ENCODE measurements around the gene DNLZ. TPM values are rescaled to one million over a fixed set of nuclear protein-coding genes. Genes with fewer than 3 reads are reported as not detected.

The DNLZ gene
- total RNA-seq, 1 donor from 2014 or later, result 31.0 TPM

DNA sequence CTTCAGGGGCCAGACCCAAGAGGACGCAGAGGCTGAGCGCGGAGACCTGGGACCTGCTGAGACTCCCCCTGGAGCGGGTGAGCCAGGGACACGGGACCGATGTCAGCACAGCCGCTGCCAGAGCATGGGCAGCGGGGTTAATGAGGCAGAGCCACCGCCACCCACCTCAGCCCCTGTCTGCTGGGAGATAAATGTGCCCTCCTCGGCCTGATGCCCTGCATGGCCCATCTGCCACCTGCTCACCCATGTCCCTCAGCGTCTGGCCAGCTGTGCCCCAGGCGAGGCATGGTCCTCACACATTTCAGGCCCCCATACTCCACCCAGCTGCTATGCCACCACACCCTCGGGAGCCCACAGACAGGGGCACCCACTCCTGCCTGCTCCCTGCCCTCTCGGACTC is 14.9 kb downstream of the DNLZ start:
- intact Hi-C loops (cut with micrococcal nuclease), result no loop called here
- Mint-ChIP-seq H3K9me3 (no peaks in the 10 kb centered on the region), H3K27ac (no peak overlapping the region), H3K4me3 (ENCODE audit: low read depth) (no peak overlapping the region), H3K27me3 (ENCODE audit: low read depth) (no peaks in the 10 kb centered on the region), H3K4me1 (ENCODE audit: low read depth) (no peaks in the 10 kb centered on the region), H3K36me3 (ENCODE audit: low read depth) (no peaks in the 10 kb centered on the region)
- no peak for DNase-seq (ENCODE audit: low spot score)

- H3K4me1 Mint-ChIP-seq (ENCODE audit: low read depth), result no peaks in the 10 kb centered on the region
- H3K4me3 Mint-ChIP-seq (ENCODE audit: low read depth), result no peak overlapping the region
- DNase-seq (ENCODE audit: low spot score), result no peak
- no peaks in the 10 kb centered on the region for H3K27me3 Mint-ChIP-seq (ENCODE audit: low read depth)
- intact Hi-C loops (cut with micrococcal nuclease), result no loop called here
- H3K36me3 Mint-ChIP-seq (ENCODE audit: low read depth), result no peaks in the 10 kb centered on the region
- H3K27ac Mint-ChIP-seq, result no peak overlapping the region
- no peaks in the 10 kb centered on the region for H3K9me3 Mint-ChIP-seq
Observed at GRCh38 chr9:136347472-136348256, 15.9 kb downstream of the DNLZ start.

DNA sequence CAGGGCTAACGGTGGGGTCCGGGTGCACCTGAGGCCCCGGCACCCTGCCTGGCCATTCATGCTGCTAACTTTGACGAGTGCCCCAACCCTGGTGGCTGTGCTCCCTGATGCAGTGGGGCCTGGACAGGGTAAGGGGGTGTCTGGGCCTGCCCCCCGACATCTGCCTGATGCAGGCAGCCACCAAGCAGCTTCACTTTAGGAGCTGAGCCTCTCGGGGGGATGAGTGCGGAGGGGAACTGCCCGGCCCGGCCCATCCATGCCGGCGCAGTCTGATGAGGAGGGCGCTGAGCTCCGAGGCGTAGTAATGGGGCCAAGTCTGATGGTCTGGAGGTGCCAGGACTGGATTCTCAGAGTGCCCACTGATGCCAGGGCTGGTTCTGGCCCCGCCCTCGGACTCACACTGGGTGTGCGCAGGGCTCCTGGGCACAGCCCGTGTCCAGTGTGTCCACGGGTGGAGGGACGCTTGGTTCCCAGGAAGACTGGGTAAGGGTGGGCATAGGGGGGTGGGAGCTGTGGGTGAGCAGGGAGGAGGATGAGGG is 16.5 kb downstream of the DNLZ start:
- Mint-ChIP-seq H3K27ac (no peak overlapping the region), H3K4me3 (ENCODE audit: low read depth) (no peak overlapping the region), H3K27me3 (ENCODE audit: low read depth) (no peaks in the 10 kb centered on the region), H3K4me1 (ENCODE audit: low read depth) (no peaks in the 10 kb centered on the region), H3K36me3 (ENCODE audit: low read depth) (no peaks in the 10 kb centered on the region), H3K9me3 (no peaks in the 10 kb centered on the region)
- DNase-seq (ENCODE audit: low spot score), result no peak
- intact Hi-C loops (cut with micrococcal nuclease), result no loop called here

DNA sequence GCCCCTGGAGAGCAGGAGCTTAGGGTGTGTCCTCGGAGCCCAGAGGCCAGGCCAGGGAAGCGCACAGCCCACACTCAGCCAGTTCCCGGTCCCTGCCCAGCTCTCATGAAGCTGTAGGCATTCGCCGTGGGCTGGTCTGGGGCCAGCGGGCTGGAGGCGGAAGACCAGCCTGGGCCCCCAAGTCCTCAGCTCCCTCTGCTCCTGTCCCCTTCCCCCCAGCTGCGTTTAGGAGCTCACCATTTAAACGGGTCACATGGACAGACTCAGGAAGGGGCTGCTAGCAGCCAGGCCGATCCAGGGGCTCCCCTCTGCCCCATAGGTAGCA is 17.4 kb downstream of the DNLZ start:
- Mint-ChIP-seq H3K27me3 (ENCODE audit: low read depth) (no peaks in the 10 kb centered on the region), H3K4me3 (ENCODE audit: low read depth) (no peak overlapping the region), H3K4me1 (ENCODE audit: low read depth) (no peaks in the 10 kb centered on the region), H3K36me3 (ENCODE audit: low read depth) (no peaks in the 10 kb centered on the region), H3K9me3 (no peaks in the 10 kb centered on the region), H3K27ac (no peak overlapping the region)
- intact Hi-C loops (cut with micrococcal nuclease), result no loop called here
- DNase-seq (ENCODE audit: low spot score), result no peak

DNA sequence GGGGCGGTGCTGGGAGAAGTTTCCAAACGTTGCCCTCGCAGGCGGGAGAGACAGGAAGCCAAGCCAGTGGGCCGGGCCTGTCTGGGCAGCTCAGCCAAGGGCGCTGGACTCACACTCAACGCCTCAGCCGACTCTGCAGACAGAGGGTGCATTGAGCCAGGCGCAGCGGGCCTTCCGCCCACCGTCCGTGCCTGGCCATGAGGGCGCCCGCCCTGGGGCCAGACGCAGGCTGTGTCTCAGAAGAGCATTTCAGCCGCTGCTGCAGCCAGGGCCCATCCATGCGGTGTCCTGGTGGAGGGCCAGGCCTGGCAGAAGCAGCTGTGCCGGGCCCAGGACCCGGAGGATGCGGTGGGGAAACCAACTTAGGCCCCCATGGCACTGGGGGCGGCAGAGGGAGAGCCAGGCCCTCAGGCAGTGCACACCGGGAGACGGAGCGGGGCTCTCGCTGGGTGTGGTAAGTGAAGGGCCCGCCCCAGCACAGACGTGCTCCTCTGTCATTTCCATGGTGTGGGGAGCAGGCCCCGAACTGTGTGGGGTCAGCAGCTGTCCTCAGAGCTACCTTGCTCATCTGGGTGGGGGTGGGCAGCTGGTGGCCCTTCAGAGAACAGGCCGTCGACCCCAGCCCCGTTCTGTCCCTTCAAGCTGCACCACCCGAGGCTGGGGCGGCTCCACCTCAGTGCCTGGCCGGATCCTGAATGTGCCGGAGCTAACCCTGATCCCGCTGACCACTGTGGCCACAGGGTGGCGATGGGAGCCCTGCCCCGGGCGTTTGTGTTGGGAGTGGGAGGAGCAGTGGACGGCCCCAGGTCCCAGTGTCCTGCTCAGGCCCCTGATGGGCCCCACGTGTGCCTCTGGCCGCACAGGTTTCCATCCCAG is 18.0 kb downstream of the DNLZ start:
- Mint-ChIP-seq H3K4me3 (ENCODE audit: low read depth) (no peak overlapping the region), H3K36me3 (ENCODE audit: low read depth) (no peaks in the 10 kb centered on the region)

GRCh38 chr9:136344544-136345280 is 18.8 kb downstream of the DNLZ start:
- H3K27me3 Mint-ChIP-seq (ENCODE audit: low read depth), result no peaks in the 10 kb centered on the region
- no peaks in the 10 kb centered on the region for H3K36me3 Mint-ChIP-seq (ENCODE audit: low read depth)
- H3K9me3 Mint-ChIP-seq, result no peaks in the 10 kb centered on the region
- no peak overlapping the region for H3K27ac Mint-ChIP-seq
- no peak for DNase-seq (ENCODE audit: low spot score)
- H3K4me3 Mint-ChIP-seq (ENCODE audit: low read depth), result no peak overlapping the region
- intact Hi-C loops (cut with micrococcal nuclease), result no loop called here
- H3K4me1 Mint-ChIP-seq (ENCODE audit: low read depth), result no peaks in the 10 kb centered on the region

More for the DNA sequence above, 18.0 kb downstream of the DNLZ start:
- intact Hi-C loops (cut with micrococcal nuclease), result no loop called here
- no peak for DNase-seq (ENCODE audit: low spot score)
- Mint-ChIP-seq H3K4me1 (ENCODE audit: low read depth) (no peaks in the 10 kb centered on the region), H3K27me3 (ENCODE audit: low read depth) (no peaks in the 10 kb centered on the region), H3K9me3 (no peaks in the 10 kb centered on the region), H3K27ac (no peak overlapping the region)

- Mint-ChIP-seq H3K4me1 (ENCODE audit: low read depth) (no peaks in the 10 kb centered on the region), H3K27ac (no peak overlapping the region), H3K4me3 (ENCODE audit: low read depth) (no peak overlapping the region), H3K9me3 (no peaks in the 10 kb centered on the region), H3K36me3 (ENCODE audit: low read depth) (no peaks in the 10 kb centered on the region), H3K27me3 (ENCODE audit: low read depth) (no peaks in the 10 kb centered on the region)
- no peak for DNase-seq (ENCODE audit: low spot score)
- intact Hi-C loops (cut with micrococcal nuclease), result no loop called here
Observed at GRCh38 chr9:136343884-136344269, 19.7 kb downstream of the DNLZ start.

DNA sequence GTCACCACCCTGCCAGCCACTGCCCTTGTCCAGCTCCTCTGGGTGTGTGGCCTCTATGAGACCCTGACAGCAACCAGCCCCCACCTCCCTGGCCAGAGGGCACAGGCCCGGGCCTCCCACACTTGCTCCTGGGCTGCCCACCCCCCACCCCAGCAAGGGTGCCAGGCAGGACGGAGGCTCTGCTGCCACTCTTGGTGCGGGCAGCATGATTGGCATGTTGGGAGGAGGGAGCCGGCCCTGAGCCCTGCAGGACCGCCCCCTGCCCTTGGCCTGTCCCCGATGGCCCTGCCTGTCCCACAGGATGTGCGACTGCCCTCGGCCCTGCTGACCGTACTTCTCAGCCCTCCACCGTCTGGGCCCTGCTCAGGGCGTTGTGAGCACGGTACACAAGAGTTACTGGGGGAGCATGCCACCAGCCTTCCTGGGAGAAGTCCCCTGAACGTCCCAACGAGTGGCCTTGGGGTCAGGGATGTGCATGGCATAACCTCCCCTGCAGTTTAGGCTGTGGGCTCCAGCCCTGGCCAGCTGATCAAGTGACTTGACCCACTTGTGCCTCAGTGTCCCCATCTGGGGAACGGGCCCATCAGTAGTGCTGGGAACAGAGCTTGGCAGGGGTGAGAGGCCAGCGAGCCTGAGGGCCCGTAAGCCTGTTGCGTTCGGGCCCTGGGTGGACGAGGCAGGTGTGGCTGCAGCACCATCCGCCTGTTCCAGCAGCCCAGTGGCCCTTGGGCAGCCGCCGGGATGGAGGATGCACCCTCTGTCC is 20.2 kb downstream of the DNLZ start:
- no peak overlapping the region for H3K27ac Mint-ChIP-seq
- intact Hi-C loops (cut with micrococcal nuclease), result no loop called here
- H3K4me3 Mint-ChIP-seq (ENCODE audit: low read depth), result no peak overlapping the region
- H3K27me3 Mint-ChIP-seq (ENCODE audit: low read depth), result no peaks in the 10 kb centered on the region
- H3K36me3 Mint-ChIP-seq (ENCODE audit: low read depth), result no peaks in the 10 kb centered on the region
- H3K9me3 Mint-ChIP-seq, result no peaks in the 10 kb centered on the region
- no peaks in the 10 kb centered on the region for H3K4me1 Mint-ChIP-seq (ENCODE audit: low read depth)
- no peak for DNase-seq (ENCODE audit: low spot score)

DNA sequence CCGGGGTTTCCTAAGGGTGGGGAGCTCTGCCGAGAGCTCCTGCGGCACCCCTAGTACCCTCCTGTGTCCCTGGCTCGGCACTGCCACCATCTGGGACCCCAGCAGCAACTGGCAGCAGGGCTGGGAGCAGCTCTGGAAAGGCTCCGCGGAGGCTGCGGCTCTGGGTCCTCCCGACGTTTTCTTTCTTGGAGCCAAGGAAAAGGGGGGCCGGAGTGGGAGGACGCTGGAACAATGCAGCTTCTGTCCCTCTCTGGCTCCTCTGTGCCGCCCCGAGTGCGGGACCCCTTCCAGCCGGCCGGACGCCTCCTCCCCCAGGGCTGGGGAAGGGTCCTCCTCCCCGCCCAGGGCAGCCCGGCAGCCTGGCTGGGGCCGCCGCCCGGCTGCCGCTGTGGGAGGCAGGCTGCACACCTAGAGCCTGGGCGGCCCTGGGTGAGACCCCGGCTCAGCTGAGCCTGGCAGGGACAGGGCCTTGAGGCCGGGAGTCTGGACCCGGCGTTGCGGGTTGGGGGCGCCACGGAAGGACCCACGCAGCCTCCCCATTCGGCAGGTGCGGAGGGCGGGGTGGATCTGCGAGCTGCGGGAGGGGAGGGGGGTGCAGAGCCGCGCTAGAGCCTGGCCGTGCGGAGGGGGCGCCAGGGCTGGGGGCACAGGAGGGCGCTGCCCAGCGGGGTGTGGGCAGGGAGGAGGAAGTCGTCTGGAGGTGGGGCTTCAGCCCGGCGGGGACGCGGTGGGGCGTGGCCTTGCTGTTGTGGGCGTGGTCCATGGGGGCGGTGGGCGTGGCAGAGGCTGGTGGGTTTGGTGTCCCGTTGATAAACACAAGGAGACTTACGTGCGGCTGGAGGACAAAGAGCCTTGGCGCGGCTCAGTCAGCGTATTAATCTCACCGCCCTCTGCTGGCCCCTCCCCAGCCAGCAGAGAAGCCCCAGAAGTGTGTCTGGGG is 21.1 kb downstream of the DNLZ start:
- DNase-seq (ENCODE audit: low spot score), result peak; percentile 71
- Mint-ChIP-seq H3K27ac (no peak overlapping the region), H3K9me3 (no peaks in the 10 kb centered on the region), H3K36me3 (ENCODE audit: low read depth) (no peaks in the 10 kb centered on the region), H3K4me3 (ENCODE audit: low read depth) (no peak overlapping the region), H3K27me3 (ENCODE audit: low read depth) (no peaks in the 10 kb centered on the region), H3K4me1 (ENCODE audit: low read depth) (no peaks in the 10 kb centered on the region)
- intact Hi-C loops (cut with micrococcal nuclease), result loop anchor here (1.0 kb wide), 1 partner anchor 21 kb away; the partner anchor contains the start of gene DNLZ

- Mint-ChIP-seq H3K27me3 (ENCODE audit: low read depth) (no peaks in the 10 kb centered on the region), H3K4me1 (ENCODE audit: low read depth) (no peaks in the 10 kb centered on the region), H3K9me3 (no peaks in the 10 kb centered on the region), H3K27ac (no peak overlapping the region), H3K36me3 (ENCODE audit: low read depth) (no peaks in the 10 kb centered on the region), H3K4me3 (ENCODE audit: low read depth) (no peak overlapping the region)
- intact Hi-C loops (cut with micrococcal nuclease), result loop anchor here (1.0 kb wide), 1 partner anchor 22 kb away; the partner anchor contains the start of gene DNLZ
- no peak for DNase-seq (ENCODE audit: low spot score)
Observed at GRCh38 chr9:136341769-136342168, 21.8 kb downstream of the DNLZ start.

DNA sequence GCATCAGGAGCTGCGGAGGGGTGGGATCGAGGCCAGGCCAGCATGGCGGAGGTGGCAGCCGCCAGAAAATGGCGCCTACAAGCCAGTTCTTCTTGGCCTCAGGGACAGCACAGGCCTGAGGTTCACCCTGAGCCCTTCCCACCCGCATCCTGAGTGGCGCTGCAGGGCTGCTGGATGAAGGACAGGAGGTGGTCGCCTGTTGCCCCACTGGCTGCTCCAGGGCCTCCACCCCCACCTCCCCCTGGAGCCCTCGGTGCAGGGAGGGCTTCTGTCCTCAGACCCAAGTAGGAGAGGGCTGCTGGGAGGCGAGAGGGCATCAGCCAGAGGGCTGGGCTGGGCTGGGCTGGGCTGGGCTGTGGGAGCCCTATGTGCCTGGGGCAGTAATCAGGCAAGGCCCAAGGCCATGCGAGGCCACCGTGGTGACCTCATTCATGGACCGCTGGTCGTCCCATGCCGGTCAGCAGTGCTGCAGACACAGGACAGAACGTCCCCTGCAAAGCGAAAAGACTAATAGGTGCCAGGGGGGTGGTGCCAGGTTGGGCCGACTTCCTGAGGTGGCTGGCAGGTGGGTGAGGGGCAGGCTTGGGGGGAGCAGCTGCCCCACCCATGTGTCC is 22.4 kb downstream of the DNLZ start:
- no peaks in the 10 kb centered on the region for H3K27me3 Mint-ChIP-seq (ENCODE audit: low read depth)
- H3K4me3 Mint-ChIP-seq (ENCODE audit: low read depth), result no peak overlapping the region
- intact Hi-C loops (cut with micrococcal nuclease), result no loop called here
- no peaks in the 10 kb centered on the region for H3K9me3 Mint-ChIP-seq
- no peaks in the 10 kb centered on the region for H3K36me3 Mint-ChIP-seq (ENCODE audit: low read depth)
- DNase-seq (ENCODE audit: low spot score), result no peak
- no peak overlapping the region for H3K27ac Mint-ChIP-seq
- no peaks in the 10 kb centered on the region for H3K4me1 Mint-ChIP-seq (ENCODE audit: low read depth)

Data from activated T-helper 2 cell treated with anti-CD3 and anti-CD28 coated beads, Interferon-gamma antibody, Interleukin-2, Interleukin-4, amounts not matched to agents 10 μg/mL and 5 μg/mL and 100 μg/mL, durations not matched to agents 14 hours and 24 hours and 36 hours (primary cell).